B cell (primary cell): ENCODE data around the gene RASSF8. TPM values are rescaled to one million over a fixed set of nuclear protein-coding genes. Genes with fewer than 3 reads are reported as not detected.
A peak's percentile ranks its signal among the peaks of the same experiment; 100 is the strongest.

Experiments
- ATAC-seq: fragments of 200-7000 bp; cut with Tn5 transposase; one replicate; pipeline ENCODE4 v1.10.0; 2021; ENCODE audit warnings: low read depth, mild to moderate bottlenecking, moderate number of reproducible peaks, moderate library complexity
- CTCF ChIA-PET: fragments of 350-600 bp; sonication (Branson Sonifier 250); formaldehyde crosslinking; loops from one replicate; lab custom pipeline; 2021; ENCODE audit warnings: antibody characterized with exemption, inconsistent platforms; lab: Charles Lee
- POLR2A ChIA-PET: fragments of 350-600 bp; sonication (Branson Sonifier 250); formaldehyde crosslinking; loops from one replicate; lab custom pipeline; 2021; ENCODE audit warnings: antibody characterized with exemption; lab: Charles Lee
- DNase-seq: peaks from one replicate; pipeline ENCODE4 v3.0.0; 2013
- H2AFZ ChIP-seq: 2 replicates; pipeline ENCODE4 v1.6.1; 2012; ENCODE audit warnings: mild to moderate bottlenecking, low read depth, low read length; ENCODE audit not compliant: insufficient read depth, poor library complexity, severe bottlenecking
- H3K27ac ChIP-seq, 2 donors: 1 replicate in 1 of 2; 2 replicates in 1 of 2; pipeline ENCODE4 v1.5.1; 2012 to 2013; ENCODE audit warnings: low read length in 2 of 2, mild to moderate bottlenecking in 2 of 2, moderate library complexity in 1 of 2
- H3K27me3 ChIP-seq, 4 experiments: fragments of 200-600 bp in 1 of 4; sonication (generic) in 1 of 4; replicated peaks in 1 of 4; 1 replicate in 2 of 4; 2 replicates in 2 of 4; pipeline versions ENCODE4 v1.6.1 to v1.7.0; 2013 to 2016; ENCODE audit warnings: low read length in 3 of 4, mild to moderate bottlenecking in 2 of 4, mixed read lengths in 1 of 4, moderate library complexity in 1 of 4; ENCODE audit not compliant: insufficient read depth in 4 of 4, control insufficient read depth in 3 of 4; ENCODE audit errors: control extremely low read depth in 1 of 4
- H3K36me3 ChIP-seq, 2 experiments: replicated peaks in 1 of 2; 1 replicate in 1 of 2; 2 replicates in 1 of 2; pipeline versions ENCODE4 v1.6.1 to v1.7.1; 2013; ENCODE audit warnings: low read length in 1 of 2; ENCODE audit not compliant: insufficient read depth in 2 of 2, control insufficient read depth in 1 of 2; ENCODE audit errors: control extremely low read depth in 1 of 2, extremely low read depth in 1 of 2
- H3K4me1 ChIP-seq, 2 donors: fragments of 200-600 bp in 1 of 2; sonication (generic) in 1 of 2; 1 replicate in 1 of 2; 2 replicates in 1 of 2; pipeline versions ENCODE4 v1.5.1 to v1.6.1; 2013 to 2017; ENCODE audit warnings: low read length in 2 of 2; ENCODE audit not compliant: control insufficient read depth in 2 of 2, insufficient read depth in 2 of 2
- H3K4me2 ChIP-seq: replicated peaks from 2 replicates; pipeline ENCODE3; 2012; ENCODE audit warnings: mild to moderate bottlenecking, low read depth, low read length; ENCODE audit not compliant: poor library complexity, severe bottlenecking
- H3K4me3 ChIP-seq, 5 experiments: fragments of 200-600 bp in 1 of 5; sonication (generic) in 1 of 5; 1 replicate in 3 of 5; 2 replicates in 2 of 5; pipeline versions ENCODE4 v1.5.1 to v1.7.0; 2011 to 2016; ENCODE audit warnings: low read length in 4 of 5, mild to moderate bottlenecking in 4 of 5, low read depth in 2 of 5, control low read depth in 1 of 5, moderate library complexity in 1 of 5; ENCODE audit not compliant: insufficient read depth in 1 of 5; ENCODE audit errors: control extremely low read depth in 1 of 5, extremely low read depth in 1 of 5
- H3K79me2 ChIP-seq: fragments of 200-600 bp; sonication (generic); one replicate; pipeline ENCODE4 v1.6.0; 2016; ENCODE audit warnings: low read length; ENCODE audit not compliant: control insufficient read depth, insufficient read depth
- H3K9ac ChIP-seq: fragments of 200-600 bp; sonication (generic); 2 replicates; pipeline ENCODE4 v1.6.1; 2017; ENCODE audit warnings: mild to moderate bottlenecking, low read length, moderate library complexity
- H3K9me3 ChIP-seq, 3 donors: one replicate each; pipeline versions ENCODE4 v1.6.1 to v1.7.1; 2013; ENCODE audit warnings: low read length in 2 of 3; ENCODE audit not compliant: control insufficient read depth in 2 of 3, insufficient read depth in 1 of 3; ENCODE audit errors: control extremely low read depth in 1 of 3
- H4K20me1 ChIP-seq: 2 replicates; pipeline ENCODE4 v1.6.0; 2012; ENCODE audit warnings: mild to moderate bottlenecking, low read length; ENCODE audit not compliant: insufficient read depth, control insufficient read depth, poor library complexity, severe bottlenecking
- H3K27ac Mint-ChIP-seq: one replicate; pipeline ENCODE4 v1.8.0; 2021; ENCODE audit warnings: mixed read lengths
- H3K27me3 Mint-ChIP-seq: one replicate; pipeline ENCODE4 v1.8.0; 2021; ENCODE audit warnings: mixed read lengths
- H3K4me1 Mint-ChIP-seq: one replicate; pipeline ENCODE4 v1.8.0; 2021; ENCODE audit warnings: mixed read lengths
- H3K4me3 Mint-ChIP-seq: one replicate; pipeline ENCODE4 v1.8.0; 2021; ENCODE audit warnings: mixed read lengths
- H3K9me3 Mint-ChIP-seq: one replicate; pipeline ENCODE4 v1.8.0; 2022; ENCODE audit warnings: mixed read lengths; ENCODE audit not compliant: insufficient read depth
- EZH2 ChIP-seq: IDR thresholded peaks from 2 replicates; pipeline ENCODE4 v1.6.1; 2012; ENCODE audit warnings: borderline replicate concordance, low read depth, mild to moderate bottlenecking, moderate library complexity, low read length; ENCODE audit not compliant: insufficient read depth, poor library complexity, severe bottlenecking
- WGBS: methylation state at CpG from one replicate; pipeline ENCODE4 v1.1.5; 2013; ENCODE audit warnings: missing lambda C conversion rate; ENCODE audit not compliant: insufficient coverage; 5-methylcytosine and 5-hydroxymethylcytosine counted together
- intact Hi-C: fragments of 100-400 bp; cut with micrococcal nuclease; formaldehyde crosslinking; loops from one replicate; pipeline ENCODE4 v1.10.0; 2022
- polyA plus RNA-seq: library from polyadenylated mRNA; depleted of rRNA; stranded (reverse); fragments of >200 nt; gene quantifications from 2 replicates; pipeline ENCODE4 v1.2.3, GENCODE V29; 2012
- total RNA-seq, 2 donors: library from RNA; stranded (reverse); fragments of 120-200 nt in 1 of 2; gene quantifications; 1 replicate in 1 of 2; 2 replicates in 1 of 2; pipeline versions ENCODE4 v1.2.3 to v1.2.4, GENCODE V29; 2013 to 2022
- TF ChIP-seq, protein P1 (sequence below): fragments of 200-600 bp; IDR thresholded peaks from one replicate; pipeline ENCODE4 v1.8.0; 2022; ENCODE audit warnings: antibody characterized with exemption, mild to moderate bottlenecking

RASSF8 gene
- total and polyA plus RNA-seq, 2 donors (not counting 1 experiment from before 2014, with no cell fraction given), result 0.01 to 0.49 TPM

- CTCF ChIA-PET, result interaction anchor here (0.6 to 1.9 kb wide), 3 partner anchors 9 to 351 kb away, joined by 3 to 4 read pairs (median 3); no protein-coding TSS in a partner anchor
- no peaks in the 10 kb centered on the region for H3K9me3 ChIP-seq
- H3K27ac ChIP-seq, result no peak overlapping the region
- no peaks in the 10 kb centered on the region for H4K20me1 ChIP-seq
- Mint-ChIP-seq H3K27me3 (no peaks in the 10 kb centered on the region), H3K9me3 (no peaks in the 10 kb centered on the region), H3K4me3 (no peak overlapping the region), H3K4me1 (no peaks in the 10 kb centered on the region), H3K27ac (no peak overlapping the region)
- H2AFZ ChIP-seq, result no peak overlapping the region
- no peaks in the 10 kb centered on the region for H3K27me3 ChIP-seq
- WGBS, result 100% methylated on average over 2 of the region's 8 CpGs
- POLR2A ChIA-PET, result no interaction called here
- H3K4me2 ChIP-seq, result no peak overlapping the region
- H3K79me2 ChIP-seq, result no peaks in the 10 kb centered on the region
- H3K4me3 ChIP-seq, result no peak overlapping the region
- DNase-seq (peak; percentile 16), ATAC-seq (no peak)
- intact Hi-C loops, result no loop called here
- no peak overlapping the region for H3K9ac ChIP-seq
- TF ChIP-seq, protein P1, sequence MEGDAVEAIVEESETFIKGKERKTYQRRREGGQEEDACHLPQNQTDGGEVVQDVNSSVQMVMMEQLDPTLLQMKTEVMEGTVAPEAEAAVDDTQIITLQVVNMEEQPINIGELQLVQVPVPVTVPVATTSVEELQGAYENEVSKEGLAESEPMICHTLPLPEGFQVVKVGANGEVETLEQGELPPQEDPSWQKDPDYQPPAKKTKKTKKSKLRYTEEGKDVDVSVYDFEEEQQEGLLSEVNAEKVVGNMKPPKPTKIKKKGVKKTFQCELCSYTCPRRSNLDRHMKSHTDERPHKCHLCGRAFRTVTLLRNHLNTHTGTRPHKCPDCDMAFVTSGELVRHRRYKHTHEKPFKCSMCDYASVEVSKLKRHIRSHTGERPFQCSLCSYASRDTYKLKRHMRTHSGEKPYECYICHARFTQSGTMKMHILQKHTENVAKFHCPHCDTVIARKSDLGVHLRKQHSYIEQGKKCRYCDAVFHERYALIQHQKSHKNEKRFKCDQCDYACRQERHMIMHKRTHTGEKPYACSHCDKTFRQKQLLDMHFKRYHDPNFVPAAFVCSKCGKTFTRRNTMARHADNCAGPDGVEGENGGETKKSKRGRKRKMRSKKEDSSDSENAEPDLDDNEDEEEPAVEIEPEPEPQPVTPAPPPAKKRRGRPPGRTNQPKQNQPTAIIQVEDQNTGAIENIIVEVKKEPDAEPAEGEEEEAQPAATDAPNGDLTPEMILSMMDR, result no peak
- no peak for TF ChIP-seq EZH2
- no peaks in the 10 kb centered on the region for H3K4me1 ChIP-seq
- H3K36me3 ChIP-seq, result no peaks in the 10 kb centered on the region
These were observed 99.8 kb downstream of the RASSF8 start for GRCh38 chr12:26058308-26058707.

DNA sequence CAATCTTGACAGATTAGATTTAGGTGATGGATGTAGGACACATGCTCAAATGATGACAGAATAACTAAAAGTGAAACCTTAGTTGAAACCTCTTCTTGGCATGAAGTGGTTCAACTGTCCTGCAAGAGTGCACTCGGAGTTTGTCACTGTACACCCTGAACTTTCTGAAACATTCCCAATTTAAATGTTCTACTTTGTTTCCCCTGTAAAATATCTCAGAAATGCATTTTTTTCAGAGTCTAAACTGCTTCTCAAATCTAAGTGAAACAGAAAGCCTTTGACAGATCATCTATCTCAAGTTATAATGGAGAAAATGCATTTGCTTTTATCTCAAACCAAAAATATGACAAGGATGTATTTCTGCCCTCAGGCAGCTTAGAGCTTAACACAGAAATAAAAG is 100.3 kb downstream of the RASSF8 start:
- H3K4me2 ChIP-seq, result no peak overlapping the region
- no CpG with 5 or more reads among the region's 1 CpG for WGBS
- DNase-seq (no peak), ATAC-seq (no peak)
- Mint-ChIP-seq H3K4me3 (no peak overlapping the region), H3K27me3 (no peaks in the 10 kb centered on the region), H3K4me1 (no peaks in the 10 kb centered on the region), H3K9me3 (no peaks in the 10 kb centered on the region), H3K27ac (no peak overlapping the region)
- TF ChIP-seq, protein P1, result no peak
- no peak for TF ChIP-seq EZH2
- no peaks in the 10 kb centered on the region for H3K27me3 ChIP-seq
- POLR2A ChIA-PET, result no interaction called here
- H3K9ac ChIP-seq, result no peak overlapping the region
- H3K79me2 ChIP-seq, result no peaks in the 10 kb centered on the region
- no peaks in the 10 kb centered on the region for H3K4me1 ChIP-seq
- no peaks in the 10 kb centered on the region for H3K36me3 ChIP-seq
- H2AFZ ChIP-seq, result no peak overlapping the region
- CTCF ChIA-PET, result interaction anchor here (0.9 to 1.9 kb wide), 4 partner anchors 10 to 558 kb away, joined by 3 to 4 read pairs (median 3); no protein-coding TSS in a partner anchor
- intact Hi-C loops, result no loop called here
- no peaks in the 10 kb centered on the region for H3K9me3 ChIP-seq
- no peak overlapping the region for H3K27ac ChIP-seq
- H4K20me1 ChIP-seq, result no peaks in the 10 kb centered on the region
- no peak overlapping the region for H3K4me3 ChIP-seq
